ENCODE data around the gene ZBTB46. TPM values are rescaled to one million over a fixed set of nuclear protein-coding genes. Genes with fewer than 3 reads are reported as not detected.

ZBTB46 gene
- total and polyA plus RNA-seq, 10 of the 15 experiments (the other 5 are each of a cell fraction or from before 2014, with no cell fraction given) = 0.15 to 0.92 (median 0.34) TPM

DNA sequence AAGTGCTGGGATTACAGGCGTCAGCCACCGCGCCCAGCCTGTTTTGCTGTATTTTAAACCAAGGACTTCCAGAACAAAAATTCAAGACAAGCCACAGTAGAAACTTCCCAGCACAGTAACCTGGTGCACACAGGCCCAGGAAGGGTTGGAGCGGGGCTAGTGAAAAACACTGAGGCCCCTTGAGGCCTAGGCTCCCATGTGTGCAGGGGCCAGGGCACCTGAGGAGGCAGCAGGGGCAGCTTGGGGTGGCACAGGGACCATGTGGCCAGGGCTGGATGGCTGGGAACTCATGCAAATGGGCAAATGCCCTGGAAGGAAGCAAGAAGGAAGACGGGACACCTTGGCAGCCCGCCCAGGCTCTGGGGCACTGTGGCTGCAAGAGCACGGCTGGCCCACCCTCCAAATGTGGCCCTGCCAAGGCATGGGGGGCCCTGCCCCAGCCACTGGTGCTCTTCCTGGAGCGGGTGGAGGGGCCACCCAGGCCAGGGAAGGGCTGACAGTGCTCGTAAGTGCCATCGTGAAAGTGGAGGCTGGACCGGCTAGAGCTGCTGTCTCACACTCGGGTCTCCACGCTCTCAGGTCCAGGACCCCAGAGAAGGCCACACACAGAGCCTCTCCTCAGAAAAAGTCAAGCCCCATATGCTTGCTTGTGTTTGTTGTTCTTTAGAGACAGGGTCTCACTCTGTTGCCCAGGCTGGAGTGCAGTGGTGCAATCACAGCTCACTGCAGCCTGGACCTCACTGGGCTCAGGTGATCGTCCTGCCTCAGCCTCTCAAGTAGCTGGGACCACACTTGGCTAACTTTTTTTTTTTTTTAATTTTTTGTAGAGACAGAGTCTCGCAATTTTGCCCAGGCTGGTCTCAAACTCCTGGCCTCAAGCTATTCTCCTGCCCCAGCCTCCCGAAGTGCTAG lies 81.2 kb downstream of the ZBTB46 start:
- Histone ChIP-seq H3K27ac (ENCODE audit: control insufficient read depth, insufficient read depth) (no peak overlapping the region), H3K9me3 (replicated peaks; ENCODE audit: control insufficient read depth, insufficient read depth, low read length) (no peaks in the 10 kb centered on the region), H4K20me1 (ENCODE audit: control insufficient read depth, insufficient read depth) (no peaks in the 10 kb centered on the region), H3K27me3 (replicated peaks in 1 of 2; ENCODE audit: control insufficient read depth in 2 of 2, insufficient read depth in 2 of 2, low read length in 1 of 2) (no peaks in the 10 kb centered on the region), H3K36me3 (ENCODE audit: control insufficient read depth in 2 of 2, insufficient read depth in 2 of 2, low read length in 1 of 2) (no peaks in the 10 kb centered on the region), H3K79me2 (ENCODE audit: control insufficient read depth, insufficient read depth, low read length) (no peaks in the 10 kb centered on the region), H3K9ac (ENCODE audit: control insufficient read depth, insufficient read depth, low read length) (no peak overlapping the region), H3K4me3 (no peak overlapping the region), H3K4me2 (ENCODE audit: control insufficient read depth, insufficient read depth) (no peak overlapping the region), H2AFZ (ENCODE audit: control insufficient read depth, low read depth, low read length) (no peak overlapping the region), H3K4me1 (ENCODE audit: control insufficient read depth, insufficient read depth, low read length) (no peaks in the 10 kb centered on the region)
- ChIA-PET RAD21 (ENCODE audit: unreplicated experiment) (no interaction called here), SMC1A (ENCODE audit: uncharacterized antibody, unreplicated experiment) (no interaction called here), POLR2A (interaction anchor here (0.8 kb wide), 1 partner anchor 13 kb away, joined by 3 read pairs; the partner anchor contains the start of gene LIME1), CTCF (interaction anchor here (0.6 to 1.3 kb wide), 2 partner anchors 114 to 180 kb away, joined by 3 to 5 read pairs; no protein-coding TSS in a partner anchor)
- 65% methylated on average over 16 of the region's 16 CpGs for WGBS (ENCODE audit: insufficient coverage, insufficient replicate concordance, low lambda C conversion rate, missing lambda C conversion rate)
- no peak for ATAC-seq
- no TSS peak for BruUV-seq (replicated peaks)
- intact Hi-C loops (cut with micrococcal nuclease; ENCODE audit: unreplicated experiment) = no loop called here
- FAIRE-seq = no peak
- TF ChIP-seq SMAD1 (IDR thresholded peaks at IDR 0.05; ENCODE audit: low read depth, partially characterized antibody) (no peak), POU2F2 (IDR thresholded peaks at IDR 0.05; ENCODE audit: borderline replicate concordance, low read depth, low read length) (no peak), USF2 (IDR thresholded peaks at IDR 0.05; ENCODE audit: borderline replicate concordance, low read depth, low read length) (no peak), ATF2 (IDR thresholded peaks at IDR 0.05; ENCODE audit: low read length) (no peak), EED (IDR thresholded peaks at IDR 0.05; ENCODE audit: low read depth) (no peak), TBL1XR1 (IDR thresholded peaks at IDR 0.05; ENCODE audit: low read depth, low read length) (no peak), ZZZ3 (IDR thresholded peaks at IDR 0.05; ENCODE audit: control insufficient read depth, insufficient read length, low read depth) (no peak)
- no peak for DNase-seq (ENCODE audit: low read depth, low spot score)
- in situ Hi-C loops (cut with MboI) = no loop called here

All from GM12878 (cell line).